Measurements from ENCODE around the gene G3BP2.

GRCh38 chr4:75637176-75637575 is 36.0 kb downstream of the G3BP2 start:
- TF ChIP-seq CTCF (conservative IDR thresholded peaks at IDR 0.05; ENCODE audit: low read length) (no peak), EZH2phosphoT487 (IDR thresholded peaks at IDR 0.05; ENCODE audit: borderline replicate concordance) (no peak)
